Renal cortex interstitium (tissue), 15 donors: Measurements from ENCODE around the gene CALHM6. TPM values are rescaled to one million over a fixed set of nuclear protein-coding genes. Genes with fewer than 3 reads are reported as not detected.
A peak's percentile ranks its signal among the peaks of the same experiment; 100 is the strongest.

ENCODE experiments used
- DNase-seq, 11 donors: peaks; one replicate each; pipeline ENCODE4 v3.0.0-alpha.2; 2013; ENCODE audit warnings: low read depth in 9 of 11, low spot score in 4 of 11; ENCODE audit errors: extremely low read depth in 1 of 11
- long read RNA-seq, 16 experiments: transcript quantifications; one replicate each; lab custom pipeline, GENCODE V29; 2026
- polyA plus RNA-seq, 3 donors: library from polyadenylated mRNA; unstranded; fragments of 120-200 nt; gene quantifications; one replicate each; pipeline ENCODE4 v1.2.1, GENCODE V29; 2013; ENCODE audit not compliant: insufficient read length in 3 of 3

The CALHM6 gene
- polyA plus RNA-seq = 1 to 10 TPM; 4.9 to 6.6 (median 5.7) TPM
- long read RNA-seq, donor 1, partial matches to known transcripts = 0 of 1 reads
- long read RNA-seq, donor 1, other reads (novel, unspliced or antisense) = 0 of 1 reads
- long read RNA-seq, donor 2 = 0 reads
- long read RNA-seq, donor 3 = 0 reads
- long read RNA-seq, donor 4 = 0 reads
- long read RNA-seq, donor 5 = 0 reads
- long read RNA-seq, donor 6 = 0 reads
- long read RNA-seq, donor 7 = 0 reads
- long read RNA-seq, donor 8 = 0 reads
- long read RNA-seq, donor 9 = 0 reads
- long read RNA-seq, donor 10, partial matches to known transcripts = 6 of 6 reads
- long read RNA-seq, donor 10, other reads (novel, unspliced or antisense) = 0 of 6 reads
- long read RNA-seq, donor 11 = 0 reads
- long read RNA-seq, donor 12 = 0 reads
- long read RNA-seq, donor 13 = 0 reads
- long read RNA-seq, donor 14 = 0 reads
- long read RNA-seq, donor 15 = 0 reads
- long read RNA-seq, donor 16, partial matches to known transcripts = 10 of 11 reads
- long read RNA-seq, donor 16, other reads (novel, unspliced or antisense) = 0 of 11 reads

DNA sequence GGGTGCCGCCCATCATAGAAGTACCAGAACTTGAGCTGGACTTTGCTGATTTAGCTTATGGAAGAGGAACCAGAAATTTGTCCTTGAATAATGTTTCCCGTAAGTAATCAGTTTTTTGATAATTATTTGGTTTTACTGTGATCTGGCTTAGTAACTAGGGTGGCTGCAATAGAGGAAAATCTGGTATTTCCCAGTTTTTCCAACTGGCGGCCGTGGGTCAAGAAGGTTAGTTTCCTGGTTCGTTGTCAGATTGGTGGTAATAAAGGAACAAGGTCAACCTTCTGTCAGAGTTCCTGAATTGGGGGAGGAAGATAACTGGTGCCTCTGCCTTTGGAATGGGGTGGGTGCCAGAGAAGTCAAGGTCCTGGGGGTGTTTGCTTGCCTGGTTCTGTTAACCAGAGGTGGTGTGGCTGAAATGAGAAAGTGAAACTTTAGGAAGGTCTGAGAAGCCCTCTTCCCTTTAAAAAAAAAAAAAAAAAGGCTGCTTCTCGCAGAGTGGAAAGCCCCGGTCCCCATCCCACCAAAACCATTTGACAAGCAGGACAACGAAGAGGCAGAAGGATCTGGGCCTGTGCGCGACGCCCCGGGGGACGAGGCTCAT lies at the start of gene CALHM6:
CALHM6 (plus strand) TSS at position 45 of the 601 bp plus-strand sequence; CDS start at position 600, 555 bp downstream.
- DNase-seq = no peak

DNA sequence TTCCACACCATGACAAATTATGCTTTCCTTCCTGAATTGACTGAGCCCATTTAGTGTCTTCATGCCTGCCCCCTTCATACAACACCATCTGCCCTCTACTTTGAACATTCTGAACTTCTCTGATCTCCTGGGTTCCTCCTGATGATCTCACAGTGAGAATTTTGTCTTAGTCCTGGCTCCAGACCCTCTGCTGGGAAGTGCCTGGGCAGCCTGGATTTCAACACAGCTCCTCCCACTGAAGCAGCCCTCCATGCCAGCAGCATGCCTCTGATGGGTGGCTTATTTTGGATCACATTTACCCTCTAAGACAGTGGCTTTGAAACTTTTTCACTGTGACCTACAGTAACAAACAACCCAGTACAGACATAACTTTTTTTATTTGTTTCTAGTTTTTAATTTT lies 48.9 kb upstream of the CALHM6 start:
- DNase-seq = no peak

DNA sequence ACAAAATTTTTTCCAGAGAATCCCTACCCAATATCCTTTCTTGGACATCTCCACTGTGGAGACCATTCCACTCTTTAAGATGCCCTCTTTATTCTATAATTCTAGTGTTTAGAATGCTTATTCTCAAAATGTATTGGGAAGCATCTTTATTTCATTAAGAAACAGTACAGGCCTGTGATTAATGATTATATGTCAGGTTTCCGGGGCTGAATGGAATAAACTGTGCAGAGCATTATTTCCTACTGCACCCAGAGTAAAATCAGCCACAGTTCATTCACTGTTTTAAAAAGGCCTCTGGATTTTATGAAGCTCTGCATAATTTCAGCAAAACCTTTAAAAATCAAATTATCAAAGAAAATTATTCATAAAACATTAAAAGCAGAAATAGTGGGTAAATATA lies 47.8 kb upstream of the CALHM6 start:
- no peak for DNase-seq

DNA sequence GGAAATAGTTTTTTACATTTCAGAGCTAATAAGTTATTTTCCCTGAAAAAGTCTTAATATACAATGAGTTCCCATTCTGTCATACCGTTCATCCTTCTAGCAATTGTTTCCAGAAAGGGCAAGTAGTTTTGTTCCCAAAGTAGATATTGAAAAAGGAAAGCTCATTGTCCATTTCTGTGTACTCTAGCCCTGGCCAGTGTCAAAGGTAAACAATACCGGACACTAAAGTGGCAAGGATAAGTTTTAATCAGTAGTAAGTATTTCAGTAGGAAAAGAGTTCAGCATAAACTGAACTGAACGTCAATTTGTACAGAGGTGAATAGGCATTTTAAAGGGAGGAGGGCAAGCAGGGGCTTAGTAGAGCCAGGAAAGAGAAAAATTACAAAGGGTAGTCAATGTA lies 43.5 kb upstream of the CALHM6 start:
- no peak for DNase-seq

DNA sequence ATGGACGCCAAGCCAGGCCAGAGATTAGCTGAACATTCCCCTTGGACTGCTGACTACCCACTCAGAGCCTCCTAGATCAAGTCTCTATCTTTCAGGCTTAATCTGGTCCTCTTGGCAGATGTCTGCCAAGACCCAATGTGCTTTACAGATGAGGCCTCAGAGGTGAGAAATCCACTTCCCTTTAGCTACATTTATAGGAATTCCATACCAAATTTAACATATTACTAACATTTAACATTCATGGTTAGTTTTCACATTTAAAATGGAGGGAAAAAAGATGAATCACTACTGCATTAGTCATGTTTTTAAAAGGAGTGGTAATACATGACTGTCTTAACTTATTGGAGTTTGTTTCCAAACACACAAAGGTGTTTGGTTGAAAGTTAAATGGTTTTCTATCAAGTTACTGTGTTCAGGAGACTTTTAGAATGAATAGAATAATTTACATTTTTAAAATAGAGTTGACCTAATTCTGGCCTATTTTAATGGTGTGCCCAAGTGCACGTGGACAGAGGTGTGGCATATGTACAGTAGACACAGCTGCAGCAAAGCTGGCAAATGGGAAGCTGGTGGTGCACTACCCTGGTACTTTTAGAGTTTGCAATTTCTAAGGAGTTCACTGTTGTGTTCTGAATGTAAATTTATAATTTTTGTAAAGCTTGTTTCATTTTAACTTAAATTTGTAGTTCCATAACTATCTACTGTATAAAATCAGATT lies 41.9 kb upstream of the CALHM6 start:
- no peak for DNase-seq

DNA sequence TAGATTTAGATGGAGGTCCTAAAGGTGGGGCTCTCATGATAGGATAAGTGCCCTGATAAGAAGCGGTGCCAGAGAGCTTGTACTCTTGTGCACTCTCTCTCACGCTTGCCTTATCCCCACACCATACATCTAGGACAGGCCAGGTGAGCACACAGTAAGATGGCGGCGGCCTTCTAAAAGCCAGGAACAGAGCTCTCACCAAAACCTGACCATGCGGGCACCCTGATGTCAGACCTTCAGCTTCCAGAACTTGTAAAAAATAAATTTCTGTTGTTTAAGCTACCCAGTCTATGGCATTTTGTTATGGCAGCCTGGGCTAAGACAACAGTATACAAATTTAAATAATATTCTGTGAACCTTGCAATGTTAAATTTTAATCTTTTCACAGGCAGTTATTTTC lies 40.8 kb upstream of the CALHM6 start:
- DNase-seq = no peak

DNA sequence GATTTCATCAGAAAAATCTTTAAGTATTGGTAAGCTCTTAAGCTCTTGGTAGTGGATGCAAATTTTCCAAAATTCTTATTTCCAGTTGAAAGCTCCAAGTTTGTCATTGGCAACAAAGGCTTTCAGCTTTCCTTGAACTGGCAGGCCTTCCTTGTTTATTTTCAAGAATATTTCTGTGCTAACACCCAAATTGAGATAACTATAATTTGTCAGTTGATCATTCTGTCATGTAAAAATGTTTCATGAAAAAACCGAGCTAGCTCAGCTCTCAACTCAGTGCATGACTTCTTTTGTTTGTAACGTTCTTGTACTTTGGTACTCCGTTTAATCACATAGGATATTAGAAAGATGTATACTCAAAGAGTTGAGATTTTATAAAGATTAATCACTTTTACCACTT lies 38.9 kb upstream of the CALHM6 start:
- DNase-seq = no peak

DNA sequence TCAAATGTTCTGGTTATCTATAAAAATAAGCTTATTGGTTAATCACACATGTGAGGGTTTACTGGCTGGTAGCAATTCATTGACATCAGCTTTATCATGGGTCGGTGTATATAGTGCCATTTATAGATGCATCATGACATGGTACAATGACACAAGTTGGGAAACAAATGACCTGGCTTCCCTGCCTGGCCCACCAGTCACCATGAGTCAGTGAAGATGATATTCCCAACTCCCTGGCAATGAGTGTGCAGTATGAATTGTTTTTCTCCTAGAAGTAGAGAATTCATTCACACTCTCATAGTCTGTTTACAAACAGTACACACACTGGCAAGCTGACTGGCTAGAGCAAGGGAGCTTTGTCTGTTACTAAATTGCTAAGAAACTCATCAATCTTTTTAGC lies 37.2 kb upstream of the CALHM6 start:
- DNase-seq = no peak

DNA sequence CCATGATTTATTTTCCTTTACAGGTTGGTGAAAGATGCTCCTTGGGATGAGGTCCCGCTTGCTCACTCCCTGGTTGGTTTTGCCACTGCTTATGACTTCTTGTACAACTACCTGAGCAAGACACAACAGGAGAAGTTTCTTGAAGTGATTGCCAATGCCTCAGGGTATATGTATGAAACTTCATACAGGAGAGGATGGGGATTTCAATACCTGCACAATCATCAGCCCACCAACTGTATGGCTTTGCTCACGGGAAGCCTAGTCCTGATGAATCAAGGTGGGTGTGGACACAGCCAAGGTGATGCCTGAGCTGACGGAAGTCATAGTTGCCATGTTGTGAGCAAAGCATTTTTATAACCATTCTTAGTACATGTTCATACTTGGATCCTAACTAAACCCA lies 34.6 kb upstream of the CALHM6 start:
- no peak for DNase-seq

DNA sequence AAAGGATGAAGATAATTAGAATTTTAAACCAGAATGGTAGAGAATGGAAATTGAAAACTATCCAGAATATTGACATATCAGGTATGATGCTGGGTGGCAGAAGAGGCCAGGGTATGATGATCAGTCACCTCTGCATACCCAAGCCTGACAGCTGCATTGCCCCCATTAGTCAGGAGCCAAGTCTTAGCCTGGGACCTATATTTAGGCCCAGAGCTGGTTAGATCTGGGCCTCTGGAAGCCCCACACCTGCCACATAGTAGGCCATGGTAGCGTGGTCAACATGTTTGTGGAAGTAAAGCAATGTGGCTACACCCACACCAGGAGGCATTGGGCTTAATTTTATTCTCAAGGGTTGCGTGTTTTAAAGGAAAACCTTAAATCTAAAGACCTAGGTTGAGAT lies 32.1 kb upstream of the CALHM6 start:
- no peak for DNase-seq

DNA sequence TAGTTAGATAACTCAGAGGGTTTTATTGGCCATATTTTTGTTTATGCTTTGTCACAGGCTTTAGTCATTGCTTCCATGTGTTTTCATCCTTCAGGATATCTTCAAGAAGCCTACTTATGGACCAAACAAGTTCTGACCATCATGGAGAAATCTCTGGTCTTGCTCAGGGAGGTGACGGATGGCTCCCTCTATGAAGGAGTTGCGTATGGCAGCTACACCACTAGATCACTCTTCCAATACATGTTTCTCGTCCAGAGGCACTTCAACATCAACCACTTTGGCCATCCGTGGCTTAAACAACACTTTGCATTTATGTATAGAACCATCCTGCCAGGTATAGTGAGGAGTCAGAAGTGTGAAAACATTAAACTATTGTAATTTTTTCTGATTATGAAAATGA lies 30.3 kb upstream of the CALHM6 start:
- no peak for DNase-seq

DNA sequence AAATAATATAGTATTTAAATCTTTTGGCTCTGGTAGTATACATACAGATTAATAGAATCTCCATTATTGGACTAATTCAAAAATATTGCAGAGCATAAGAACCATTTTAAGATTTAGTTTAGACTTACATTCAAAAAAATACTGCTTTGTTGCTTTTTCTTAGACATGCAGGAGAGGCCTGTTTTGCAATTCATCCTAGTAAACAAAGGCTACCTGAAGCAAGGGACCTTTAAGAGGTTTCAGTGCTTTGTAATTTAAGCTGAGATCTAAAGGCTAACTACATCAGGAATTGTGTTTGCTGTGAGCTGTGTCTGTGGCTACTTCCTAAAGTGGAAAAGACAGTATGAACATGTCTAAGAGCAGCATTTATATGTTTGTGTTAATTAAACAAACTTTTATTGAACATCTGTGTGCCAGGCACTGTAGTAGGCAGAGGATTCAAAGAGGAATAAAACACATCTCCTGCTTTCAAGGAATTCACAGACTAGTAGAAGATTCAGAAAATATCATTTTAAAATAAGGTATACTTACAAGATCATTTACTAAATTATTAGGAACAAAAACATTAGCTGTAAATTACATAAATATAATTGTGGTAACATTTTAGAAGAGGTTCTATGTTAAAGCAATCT lies 29.1 kb upstream of the CALHM6 start:
- no peak for DNase-seq

DNA sequence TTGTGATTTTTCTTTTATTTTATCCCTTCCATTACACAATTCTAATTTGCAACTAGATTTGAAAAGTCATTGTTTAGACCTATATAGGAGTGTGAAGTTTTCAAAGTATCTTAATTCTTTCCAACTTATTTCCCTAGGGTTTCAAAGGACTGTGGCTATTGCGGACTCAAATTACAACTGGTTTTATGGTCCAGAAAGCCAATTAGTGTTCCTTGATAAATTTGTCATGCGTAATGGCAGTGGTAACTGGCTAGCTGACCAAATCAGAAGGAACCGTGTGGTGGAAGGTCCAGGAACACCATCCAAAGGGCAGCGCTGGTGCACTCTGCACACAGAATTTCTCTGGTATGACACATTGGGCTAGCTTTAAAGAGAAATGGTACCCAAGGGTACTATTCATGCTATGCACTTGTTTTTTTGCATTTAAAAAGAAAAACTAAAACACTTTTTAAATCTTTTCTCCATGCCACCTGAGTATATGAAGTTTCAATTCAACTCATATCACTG lies 27.9 kb upstream of the CALHM6 start:
- DNase-seq = peak in 1 of 11 donors; percentile 40

DNA sequence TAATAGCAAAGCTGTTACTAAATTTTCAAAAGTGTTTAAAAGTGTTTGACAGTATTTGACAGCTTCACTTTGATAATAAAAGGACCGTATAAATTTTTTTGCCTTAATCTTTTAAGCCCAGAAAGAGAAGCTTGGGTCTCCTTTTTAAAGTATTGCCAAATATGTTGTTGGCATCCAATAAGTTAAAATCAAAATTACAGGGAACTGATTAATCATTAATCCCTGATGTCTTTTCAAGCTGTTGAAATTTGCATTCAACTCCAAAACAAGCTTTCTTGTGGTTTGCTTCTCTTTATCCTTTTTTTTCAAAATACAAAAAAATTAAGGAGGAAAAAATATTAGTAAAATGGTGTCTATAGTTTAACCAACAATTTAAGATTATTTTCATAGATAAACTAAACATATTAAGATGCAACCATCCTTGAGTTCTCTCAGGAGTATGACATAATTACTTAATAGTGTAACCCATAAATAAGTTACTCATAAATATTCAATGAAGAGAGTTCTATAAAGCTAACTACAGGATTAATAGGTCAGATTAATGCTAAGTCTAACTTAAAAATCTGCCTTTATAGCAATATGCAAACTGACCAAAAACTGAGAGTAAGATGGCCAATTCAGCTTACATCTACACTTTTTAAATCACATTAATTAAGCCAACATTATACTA lies 27.0 kb upstream of the CALHM6 start:
- DNase-seq = no peak

DNA sequence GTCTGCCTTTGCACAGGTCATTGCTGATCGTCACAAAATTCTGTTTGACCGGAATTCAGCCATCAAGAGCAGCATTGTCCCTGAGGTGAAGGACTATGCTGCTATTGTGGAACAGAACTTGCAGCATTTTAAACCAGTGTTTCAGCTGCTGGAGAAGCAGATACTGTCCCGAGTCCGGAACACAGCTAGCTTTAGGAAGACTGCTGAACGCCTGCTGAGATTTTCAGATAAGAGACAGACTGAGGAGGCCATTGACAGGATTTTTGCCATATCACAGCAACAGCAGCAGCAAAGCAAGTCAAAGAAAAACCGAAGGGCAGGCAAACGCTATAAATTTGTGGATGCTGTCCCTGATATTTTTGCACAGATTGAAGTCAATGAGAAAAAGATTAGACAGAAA lies 24.6 kb upstream of the CALHM6 start:
- DNase-seq = no peak

DNA sequence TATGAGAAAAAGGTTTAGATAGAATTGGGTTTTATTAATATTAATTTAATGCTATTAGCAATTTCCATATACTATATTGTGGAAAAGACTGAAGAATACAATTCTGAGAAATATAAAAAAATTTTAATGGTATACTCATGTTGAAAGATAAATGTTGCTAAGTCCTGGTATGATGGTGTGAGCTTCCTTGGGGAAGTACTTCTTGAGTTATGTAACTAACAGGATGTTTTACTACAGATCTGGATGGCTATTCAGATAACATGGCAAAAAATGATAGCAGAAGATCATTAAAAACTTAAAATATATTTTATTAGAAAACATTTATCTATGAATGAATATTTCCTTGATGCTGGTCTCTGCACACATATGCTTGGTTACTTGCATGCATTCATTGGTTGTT lies 23.5 kb upstream of the CALHM6 start:
- no peak for DNase-seq

DNA sequence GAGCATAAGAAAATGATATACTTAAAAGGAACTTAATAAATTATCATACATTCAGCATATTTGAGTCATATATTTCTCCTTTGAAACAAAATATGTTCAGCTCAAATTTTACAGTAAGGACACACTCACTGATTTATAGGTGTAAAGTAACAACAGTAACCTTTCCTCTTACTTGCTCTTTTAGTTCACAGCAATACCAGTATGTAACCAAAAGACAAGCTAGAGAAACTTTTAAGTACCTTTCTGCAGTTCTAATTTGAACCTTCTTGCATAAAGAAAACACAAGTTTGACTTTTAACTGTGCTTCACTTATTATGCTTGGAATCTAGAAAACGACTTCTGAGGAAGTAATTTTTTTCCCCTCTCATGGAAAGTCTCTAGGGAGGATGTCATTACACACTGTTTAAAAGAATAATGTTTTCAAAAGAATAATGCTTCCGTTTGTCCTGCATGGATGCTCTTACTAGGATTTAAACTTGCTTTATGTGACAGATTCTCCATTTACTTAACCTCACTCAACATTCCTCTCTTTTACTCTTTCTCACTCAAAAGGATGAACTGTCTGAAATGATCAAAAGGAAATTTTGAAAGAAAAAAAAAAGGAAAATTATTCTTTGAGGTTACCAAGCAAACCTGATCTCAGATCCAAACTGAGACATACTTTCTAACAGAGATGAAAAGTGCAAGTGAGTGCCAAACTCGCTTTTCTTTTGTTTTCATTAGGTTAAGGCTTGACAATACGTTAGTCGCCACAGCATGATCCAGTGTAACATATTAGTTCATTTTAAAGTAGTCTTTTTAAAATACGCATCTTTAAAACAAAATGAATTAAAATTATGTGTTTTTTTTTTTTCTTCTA lies 22.4 kb upstream of the CALHM6 start:
- DNase-seq = peak in 4 of 11 donors; percentile 31 to 55 (median 46)

DNA sequence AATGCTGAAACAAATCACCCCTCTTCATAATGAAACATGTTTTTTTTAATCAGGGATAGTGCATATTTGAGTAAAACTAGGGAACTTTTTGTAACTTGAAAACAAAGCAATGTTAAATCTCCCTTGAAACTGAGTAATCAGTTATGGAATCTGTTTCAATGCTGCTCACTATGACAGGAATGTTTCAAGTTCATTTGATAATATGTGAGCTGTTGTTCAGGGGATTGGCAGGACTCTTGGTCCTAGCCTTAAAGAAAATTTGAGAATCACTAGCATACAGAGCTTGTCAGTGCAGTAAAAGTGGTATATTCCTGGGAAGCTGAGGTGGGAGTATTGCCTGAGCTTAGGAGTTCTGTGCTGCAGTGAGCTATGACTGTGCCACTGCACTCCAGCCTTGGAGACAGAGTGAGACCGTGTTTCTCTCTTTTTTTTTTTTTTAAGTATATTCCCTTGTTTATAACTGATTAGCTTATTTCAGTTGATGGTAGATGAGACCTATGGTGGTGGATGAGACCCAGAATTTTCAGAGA lies 21.6 kb upstream of the CALHM6 start:
- peak in 1 of 11 donors; percentile 19 for DNase-seq
